Fibroblast of lung (primary cell): Measurements from ENCODE around the gene PNPLA7.

Source experiments
- EZH2 ChIP-seq: IDR thresholded peaks from 2 replicates; pipeline ENCODE4 v1.5.1; 2012; ENCODE audit warnings: low read length, control low read depth, mild to moderate bottlenecking; ENCODE audit errors: missing control alignments
- TF ChIP-seq, protein P1 (sequence below), 2 donors: IDR thresholded peaks in 1 of 2; conservative IDR thresholded peaks in 1 of 2; 1 replicate in 1 of 2; 2 replicates in 1 of 2; pipeline ENCODE4 v1.5.1; 2011 to 2012; ENCODE audit warnings: low read length in 2 of 2, control low read depth in 1 of 2, inconsistent platforms in 1 of 2, low read depth in 1 of 2, mild to moderate bottlenecking in 1 of 2

DNA sequence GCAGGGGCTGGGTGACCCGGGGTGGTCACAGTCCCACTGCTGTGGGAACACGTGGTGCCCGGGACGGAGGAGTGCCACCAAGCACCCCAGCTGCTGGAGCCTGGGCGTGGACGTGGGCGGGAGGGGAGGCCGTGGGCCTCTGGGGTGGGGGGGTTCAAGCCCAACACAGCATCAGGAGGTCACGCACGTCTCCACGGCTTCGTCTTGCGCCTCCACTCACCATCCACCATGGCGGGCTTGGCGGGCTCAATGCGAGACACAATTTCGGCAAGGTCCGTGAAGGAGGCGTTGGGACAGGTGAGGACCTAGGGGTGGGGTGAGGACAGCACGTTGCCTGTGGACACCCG lies 88.9 kb downstream of the PNPLA7 start:
- TF ChIP-seq, protein P1, sequence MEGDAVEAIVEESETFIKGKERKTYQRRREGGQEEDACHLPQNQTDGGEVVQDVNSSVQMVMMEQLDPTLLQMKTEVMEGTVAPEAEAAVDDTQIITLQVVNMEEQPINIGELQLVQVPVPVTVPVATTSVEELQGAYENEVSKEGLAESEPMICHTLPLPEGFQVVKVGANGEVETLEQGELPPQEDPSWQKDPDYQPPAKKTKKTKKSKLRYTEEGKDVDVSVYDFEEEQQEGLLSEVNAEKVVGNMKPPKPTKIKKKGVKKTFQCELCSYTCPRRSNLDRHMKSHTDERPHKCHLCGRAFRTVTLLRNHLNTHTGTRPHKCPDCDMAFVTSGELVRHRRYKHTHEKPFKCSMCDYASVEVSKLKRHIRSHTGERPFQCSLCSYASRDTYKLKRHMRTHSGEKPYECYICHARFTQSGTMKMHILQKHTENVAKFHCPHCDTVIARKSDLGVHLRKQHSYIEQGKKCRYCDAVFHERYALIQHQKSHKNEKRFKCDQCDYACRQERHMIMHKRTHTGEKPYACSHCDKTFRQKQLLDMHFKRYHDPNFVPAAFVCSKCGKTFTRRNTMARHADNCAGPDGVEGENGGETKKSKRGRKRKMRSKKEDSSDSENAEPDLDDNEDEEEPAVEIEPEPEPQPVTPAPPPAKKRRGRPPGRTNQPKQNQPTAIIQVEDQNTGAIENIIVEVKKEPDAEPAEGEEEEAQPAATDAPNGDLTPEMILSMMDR (conservative IDR thresholded peaks at IDR 0.05 in 1 of 2, IDR thresholded peaks at IDR 0.05 in 1 of 2; ENCODE audit: low read depth in 1 of 2, low read length in 2 of 2), result no peak
- no peak for TF ChIP-seq EZH2
